IMR-90 (cell line): ENCODE results near the gene GYG2.

Experiments used
- CEBPB ChIP-seq: IDR thresholded peaks from 2 replicates; pipeline ENCODE4 v1.6.1; 2012; ENCODE audit warnings: low read depth, low read length, improper control_type of control experiment
- MXI1 ChIP-seq: IDR thresholded peaks from 2 replicates; pipeline ENCODE4 v1.6.1; 2012; ENCODE audit warnings: low read depth, mild to moderate bottlenecking, low read length, moderate library complexity, borderline replicate concordance
- POLR2A ChIP-seq: IDR thresholded peaks from 2 replicates; pipeline ENCODE4 v1.6.1; 2012; ENCODE audit warnings: mild to moderate bottlenecking, low read depth, low read length
- RAD21 ChIP-seq: IDR thresholded peaks from 2 replicates; pipeline ENCODE4 v1.6.1; 2012; ENCODE audit warnings: low read length, improper control_type of control experiment
- TF ChIP-seq, protein P1 (sequence below): conservative IDR thresholded peaks from 2 replicates; pipeline ENCODE4 v1.5.1; 2012; ENCODE audit warnings: mild to moderate bottlenecking, low read depth, low read length, improper control_type of control experiment

DNA sequence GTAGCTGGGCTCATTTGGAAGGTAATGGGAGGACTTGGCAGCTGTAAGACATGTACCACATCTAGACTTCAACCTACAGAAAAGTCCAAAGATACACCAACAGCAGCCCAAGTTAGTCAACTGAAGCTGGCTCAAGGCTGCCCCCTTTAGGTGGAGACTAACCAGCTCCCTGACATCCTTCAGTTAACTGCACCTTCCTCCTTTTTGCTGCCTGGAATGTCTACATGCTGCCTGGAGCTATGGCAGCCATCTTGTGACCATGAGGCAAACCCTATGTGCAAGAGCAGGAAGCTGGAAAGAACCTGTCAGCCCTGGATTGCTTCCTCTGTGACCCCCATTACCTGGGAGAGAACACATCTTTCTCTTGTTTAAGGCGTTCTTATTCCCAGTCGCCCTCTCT is 74.6 kb downstream of the GYG2 start:
- TF ChIP-seq POLR2A (no peak), CEBPB (no peak), MXI1 (no peak), RAD21 (no peak)
- TF ChIP-seq, protein P1, sequence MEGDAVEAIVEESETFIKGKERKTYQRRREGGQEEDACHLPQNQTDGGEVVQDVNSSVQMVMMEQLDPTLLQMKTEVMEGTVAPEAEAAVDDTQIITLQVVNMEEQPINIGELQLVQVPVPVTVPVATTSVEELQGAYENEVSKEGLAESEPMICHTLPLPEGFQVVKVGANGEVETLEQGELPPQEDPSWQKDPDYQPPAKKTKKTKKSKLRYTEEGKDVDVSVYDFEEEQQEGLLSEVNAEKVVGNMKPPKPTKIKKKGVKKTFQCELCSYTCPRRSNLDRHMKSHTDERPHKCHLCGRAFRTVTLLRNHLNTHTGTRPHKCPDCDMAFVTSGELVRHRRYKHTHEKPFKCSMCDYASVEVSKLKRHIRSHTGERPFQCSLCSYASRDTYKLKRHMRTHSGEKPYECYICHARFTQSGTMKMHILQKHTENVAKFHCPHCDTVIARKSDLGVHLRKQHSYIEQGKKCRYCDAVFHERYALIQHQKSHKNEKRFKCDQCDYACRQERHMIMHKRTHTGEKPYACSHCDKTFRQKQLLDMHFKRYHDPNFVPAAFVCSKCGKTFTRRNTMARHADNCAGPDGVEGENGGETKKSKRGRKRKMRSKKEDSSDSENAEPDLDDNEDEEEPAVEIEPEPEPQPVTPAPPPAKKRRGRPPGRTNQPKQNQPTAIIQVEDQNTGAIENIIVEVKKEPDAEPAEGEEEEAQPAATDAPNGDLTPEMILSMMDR = no peak
